Measurements from ENCODE around the gene DUT. TPM values are rescaled to one million over a fixed set of nuclear protein-coding genes. Genes with fewer than 3 reads are reported as not detected.

The DUT gene
- total RNA-seq, 8 experiments from 2014 or later = 38.3 to 90.9 (median 55.9) TPM

Other genes with a start within 250 kb of the DUT start
- gene SLC24A5, start 210.4 kb upstream of the DUT start, total RNA-seq = 1 to 10 TPM in 1 of 8 experiments, under 1 TPM in 5, not detected in 2; 0.08 to 1.4 (median 0.27) TPM
- 100 to 1,000 TPM in 1 of 8 experiments, 10 to 100 TPM in 5, 1 to 10 TPM in 1, under 1 TPM in 1; 0.76 to 122 (median 78.5) TPM for gene MYEF2, start 153.1 kb upstream of the DUT start, total RNA-seq
- 1 to 10 TPM in 1 of 8 experiments, under 1 TPM in 5, not detected in 2; 0.10 to 1.1 (median 0.47) TPM for gene CTXN2, start 139.8 kb upstream of the DUT start, total RNA-seq
- gene SLC12A1, start 125.1 kb upstream of the DUT start, total RNA-seq = 10 to 100 TPM in 1 of 8 experiments, 1 to 10 TPM in 1, under 1 TPM in 5, not detected in 1; 0.05 to 23.0 (median 0.25) TPM